ENCODE results near the gene EVI5L. TPM values are rescaled to one million over a fixed set of nuclear protein-coding genes. Genes with fewer than 3 reads are reported as not detected.

Gene EVI5L
- polyA plus RNA-seq, 1 donor from 2014 or later = 50.6 TPM

- Histone ChIP-seq H3K79me2 (replicated peaks; ENCODE audit: insufficient read depth, low read length) (no peaks in the 10 kb centered on the region), H3K36me3 (ENCODE audit: insufficient read depth, low read length) (no peaks in the 10 kb centered on the region), H3K9me3 (ENCODE audit: low read length) (no peaks in the 10 kb centered on the region), H3K27ac (ENCODE audit: low read length) (no peak overlapping the region), H2AFZ (ENCODE audit: low read depth, low read length) (no peak overlapping the region), H3K9me2 (ENCODE audit: insufficient read depth, low read length) (no peaks in the 10 kb centered on the region), H3K4me2 (ENCODE audit: low read length) (no peak overlapping the region), H3K27me3 (ENCODE audit: insufficient read depth, low read depth, low read length) (no peaks in the 10 kb centered on the region), H3K9ac (ENCODE audit: low read length) (no peak overlapping the region), H3F3A (ENCODE audit: insufficient read depth, low read length, poor library complexity, severe bottlenecking) (no peaks in the 10 kb centered on the region), H4K20me1 (ENCODE audit: insufficient read depth) (no peaks in the 10 kb centered on the region), H3K4me3 (ENCODE audit: low read length) (no peak overlapping the region)
- TF ChIP-seq MXI1 (conservative IDR thresholded peaks at IDR 0.05; ENCODE audit: poor library complexity, severe bottlenecking) = no peak
- TF ChIP-seq RAD21 (conservative IDR thresholded peaks at IDR 0.05) = no peak
- TF ChIP-seq POLR2AphosphoS5 (IDR thresholded peaks at IDR 0.05) = no peak
- TF ChIP-seq EP300 (conservative IDR thresholded peaks at IDR 0.05; ENCODE audit: poor library complexity, severe bottlenecking) = no peak
- TF ChIP-seq EZH2 (IDR thresholded peaks at IDR 0.05; ENCODE audit: borderline replicate concordance, insufficient read depth, low read length, poor library complexity, severe bottlenecking) = no peak
- no peak for TF ChIP-seq TAF1 (IDR thresholded peaks at IDR 0.05; ENCODE audit: low read depth)
- TF ChIP-seq CTCF (IDR thresholded peaks at IDR 0.05; ENCODE audit: poor library complexity, severe bottlenecking) = no peak
- TF ChIP-seq REST (IDR thresholded peaks at IDR 0.05; ENCODE audit: borderline replicate concordance) = no peak
- no peak for TF ChIP-seq SMC3 (conservative IDR thresholded peaks at IDR 0.05; ENCODE audit: poor library complexity)
These were observed 16.2 kb downstream of the EVI5L start for GRCh38 chr19:7846155-7846646.

- Histone ChIP-seq H3K27ac (ENCODE audit: low read length) (no peak overlapping the region), H3K27me3 (ENCODE audit: insufficient read depth, low read depth, low read length) (no peaks in the 10 kb centered on the region), H4K20me1 (ENCODE audit: insufficient read depth) (no peaks in the 10 kb centered on the region), H3K4me3 (ENCODE audit: low read length) (no peak overlapping the region), H3K9ac (ENCODE audit: low read length) (no peak overlapping the region), H3K79me2 (replicated peaks; ENCODE audit: insufficient read depth, low read length) (no peaks in the 10 kb centered on the region), H2AFZ (ENCODE audit: low read depth, low read length) (no peak overlapping the region), H3K9me3 (ENCODE audit: low read length) (no peaks in the 10 kb centered on the region), H3F3A (ENCODE audit: insufficient read depth, low read length, poor library complexity, severe bottlenecking) (no peaks in the 10 kb centered on the region), H3K9me2 (ENCODE audit: insufficient read depth, low read length) (no peaks in the 10 kb centered on the region), H3K36me3 (ENCODE audit: insufficient read depth, low read length) (no peaks in the 10 kb centered on the region), H3K4me2 (ENCODE audit: low read length) (no peak overlapping the region)
- TF ChIP-seq CTCF (IDR thresholded peaks at IDR 0.05; ENCODE audit: poor library complexity, severe bottlenecking) (no peak), POLR2AphosphoS5 (IDR thresholded peaks at IDR 0.05) (no peak), EP300 (conservative IDR thresholded peaks at IDR 0.05; ENCODE audit: poor library complexity, severe bottlenecking) (no peak)
These were observed 17.6 kb downstream of the EVI5L start for GRCh38 chr19:7847664-7848063.
